HCT116 (cell line): Measurements from ENCODE around the gene TBC1D19. TPM values are rescaled to one million over a fixed set of nuclear protein-coding genes. Genes with fewer than 3 reads are reported as not detected.
A peak's percentile ranks its signal among the peaks of the same experiment; 100 is the strongest.

Experiments used
- ATAC-seq: fragments of 200-7000 bp; cut with Tn5 transposase; 2 replicates; pipeline ENCODE4 v1.9.1; 2020; ENCODE audit warnings: mild to moderate bottlenecking, moderate library complexity
- BruUV-seq: library from RNA; stranded (reverse); fragments of 400-500 nt; replicated peaks from 2 replicates; lab custom pipeline; 2021; lab: Mats Ljungman, UMichigan
- CTCF ChIA-PET: fragments of 300-600 bp; sonication (Branson Sonifier 250); formaldehyde crosslinking; loops from one replicate; lab custom pipeline; 2021; ENCODE audit warnings: antibody characterized with exemption; lab: Charles Lee
- POLR2A ChIA-PET: fragments of 300-600, 350-600 bp; sonication (Branson Sonifier 250); formaldehyde crosslinking; loops from one replicate; lab custom pipeline; 2021; ENCODE audit warnings: antibody characterized with exemption; lab: Charles Lee
- RAD21 ChIA-PET, 2 experiments: fragments of 300-600 bp; sonication (Branson Sonifier 250); formaldehyde crosslinking; loops; one replicate each; lab custom pipeline; 2023; ENCODE audit warnings: low total read pairs in 2 of 2; ENCODE audit not compliant: uncharacterized antibody in 2 of 2, unreplicated experiment in 2 of 2, low non-redundant PET in 1 of 2; lab: Charles Lee
- DNase-seq: peaks from one replicate; pipeline ENCODE4 v3.0.0-alpha.2; 2010; ENCODE audit warnings: low read depth, low spot score
- H2AFZ ChIP-seq: fragments of 200-600 bp; shearing (Covaris generic), sonication (generic); 2 replicates; pipeline ENCODE4 v1.6.1; 2017; ENCODE audit warnings: low read depth, mixed run types, mixed read lengths, antibody characterized with exemption, low read length; ENCODE audit not compliant: poor library complexity, severe bottlenecking
- H3K27ac ChIP-seq: 2 replicates; pipeline ENCODE4 v1.5.1; 2012; ENCODE audit warnings: low read depth, low read length
- H3K27me3 ChIP-seq: fragments of 200-600 bp; sonication (generic); 2 replicates; pipeline ENCODE4 v1.6.1; 2016; ENCODE audit warnings: mixed run types, low read length, mixed read lengths; ENCODE audit not compliant: insufficient read depth
- H3K36me3 ChIP-seq, 2 experiments: fragments of 200-500 bp in 1 of 2; fragments of 200-600 bp in 1 of 2; sonication (Bioruptor generic) in 1 of 2; sonication (generic) in 1 of 2; 2 replicates each; pipeline versions ENCODE4 v1.5.1 to v1.6.1; 2014 to 2016; ENCODE audit warnings: low read length in 2 of 2, inconsistent platforms in 1 of 2, mixed read lengths in 1 of 2, mixed run types in 1 of 2; ENCODE audit not compliant: insufficient read depth in 2 of 2, control insufficient read depth in 1 of 2
- H3K4me1 ChIP-seq, 2 experiments: fragments of 200-600 bp in 1 of 2; sonication (generic) in 1 of 2; 2 replicates each; pipeline versions ENCODE4 v1.5.1 to v1.6.1; 2012 to 2017; ENCODE audit warnings: low read length in 2 of 2, inconsistent platforms in 1 of 2, mild to moderate bottlenecking in 1 of 2, mixed read lengths in 1 of 2, mixed run types in 1 of 2, moderate library complexity in 1 of 2; ENCODE audit not compliant: insufficient read depth in 2 of 2, control insufficient read depth in 1 of 2
- H3K4me2 ChIP-seq: fragments of 200-600 bp; sonication (generic); 2 replicates; pipeline ENCODE4 v1.6.1; 2017; ENCODE audit warnings: mixed run types, low read length, mixed read lengths
- H3K4me3 ChIP-seq, 2 experiments: fragments of 200-600 bp in 1 of 2; sonication (generic) in 1 of 2; replicated peaks in 1 of 2; 2 replicates each; pipeline ENCODE4 v1.5.1; 2011 to 2016; ENCODE audit warnings: low read length in 2 of 2, control low read depth in 1 of 2, low read depth in 1 of 2, mild to moderate bottlenecking in 1 of 2, mixed read lengths in 1 of 2, mixed run types in 1 of 2
- H3K79me2 ChIP-seq: fragments of 200-600 bp; sonication (generic); 2 replicates; pipeline ENCODE4 v1.6.1; 2017; ENCODE audit warnings: mild to moderate bottlenecking, mixed run types, low read length, moderate library complexity, mixed read lengths; ENCODE audit not compliant: insufficient read depth
- H3K9ac ChIP-seq: fragments of 200-600 bp; sonication (generic); 2 replicates; pipeline ENCODE4 v1.6.1; 2016; ENCODE audit warnings: low read length, mixed read lengths
- H3K9me2 ChIP-seq: fragments of 200-600 bp; sonication (generic), shearing (Covaris generic); 2 replicates; pipeline ENCODE4 v1.6.1; 2017; ENCODE audit warnings: mixed run types, mild to moderate bottlenecking, moderate library complexity; ENCODE audit not compliant: insufficient read depth
- H3K9me3 ChIP-seq, 2 experiments: fragments of 200-500 bp in 1 of 2; fragments of 200-600 bp in 1 of 2; sonication (Bioruptor generic) in 1 of 2; sonication (generic) in 1 of 2; 2 replicates each; pipeline ENCODE4 v1.6.1; 2014 to 2017; ENCODE audit warnings: low read length in 2 of 2, mixed read lengths in 2 of 2, inconsistent platforms in 1 of 2, low read depth in 1 of 2, mild to moderate bottlenecking in 1 of 2, mixed run types in 1 of 2, moderate library complexity in 1 of 2; ENCODE audit not compliant: control insufficient read depth in 1 of 2, insufficient read depth in 1 of 2
- H4K20me1 ChIP-seq: fragments of 200-600 bp; sonication (generic), shearing (Covaris generic); 2 replicates; pipeline ENCODE4 v1.6.1; 2017; ENCODE audit warnings: mixed run types, mild to moderate bottlenecking, moderate library complexity; ENCODE audit not compliant: insufficient read depth
- CBX3 ChIP-seq: IDR thresholded peaks from 2 replicates; pipeline ENCODE4 v1.6.1; 2012; ENCODE audit warnings: low read depth
- EGR1 ChIP-seq: IDR thresholded peaks from 2 replicates; pipeline ENCODE4 v1.6.1; 2012; ENCODE audit warnings: low read depth
- EZH2 ChIP-seq: fragments of 200-600 bp; sonication (generic); IDR thresholded peaks from 2 replicates; pipeline ENCODE4 v1.6.1; 2017; ENCODE audit warnings: antibody characterized with exemption, mixed run types
- POLR2A ChIP-seq: IDR thresholded peaks from 2 replicates; pipeline ENCODE4 v1.7.0; 2011; ENCODE audit warnings: borderline replicate concordance; ENCODE audit not compliant: insufficient read depth, insufficient read length; ENCODE audit errors: extremely low read depth
- TCF7L2 ChIP-seq: IDR thresholded peaks from 2 replicates; pipeline ENCODE4 v1.7.0; 2011; ENCODE audit warnings: borderline replicate concordance, inconsistent platforms; ENCODE audit not compliant: insufficient read depth, insufficient read length; ENCODE audit errors: extremely low read depth
- intact Hi-C: fragments of 100-400 bp; cut with micrococcal nuclease; formaldehyde crosslinking; loops from 2 replicates; pipeline ENCODE4 v1.10.0; 2022
- total RNA-seq: library from RNA; stranded (reverse); gene quantifications from one replicate; pipeline ENCODE4 v1.2.1, GENCODE V29; 2021; ENCODE audit not compliant: unreplicated experiment
- TF ChIP-seq, protein P1 (sequence below), 3 experiments: fragments of 200-600 bp in 1 of 3; sonication (generic) in 1 of 3; IDR thresholded peaks in 2 of 3; conservative IDR thresholded peaks in 1 of 3; 2 replicates each; pipeline ENCODE4 v1.5.1; 2012 to 2017; ENCODE audit warnings: low read depth in 2 of 3, low read length in 2 of 3, antibody characterized with exemption in 1 of 3, borderline replicate concordance in 1 of 3, control low read depth in 1 of 3, mild to moderate bottlenecking in 1 of 3, mixed read lengths in 1 of 3, mixed run types in 1 of 3, moderate library complexity in 1 of 3; ENCODE audit not compliant: insufficient read depth in 1 of 3

The TBC1D19 gene
- total RNA-seq, 1 experiment from 2014 or later = 25.4 TPM

DNA sequence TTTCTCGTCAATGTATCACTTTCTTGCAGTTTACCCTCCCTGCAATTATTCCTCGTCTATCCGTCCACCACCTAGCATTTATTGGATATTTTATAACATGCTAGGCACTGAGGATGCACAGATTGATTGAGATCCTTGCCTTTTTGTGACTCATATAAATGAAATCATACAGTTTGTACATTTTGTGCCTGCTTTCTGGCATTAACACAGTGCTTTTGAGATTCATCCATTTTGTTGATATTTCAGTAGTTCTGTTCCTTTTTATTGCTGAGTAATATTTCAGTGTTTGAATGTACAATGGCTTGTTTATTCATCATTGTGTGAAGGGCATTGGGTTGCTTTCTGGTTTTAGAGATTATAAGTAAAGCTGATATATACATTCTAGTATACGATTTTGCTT is 841 bp downstream of the TBC1D19 start:
- ChIA-PET RAD21 (interaction anchor here in 1 of 2 experiments (1.4 kb wide), 1 partner anchor 16 kb away, joined by 3 read pairs; no protein-coding TSS in a partner anchor), CTCF (interaction anchor here (1.0 kb wide), 1 partner anchor 14 kb away, joined by 3 read pairs; no protein-coding TSS in a partner anchor), POLR2A (interaction anchor here (1.5 to 3.1 kb wide), 3 partner anchors 10 to 15 kb away, joined by 4 to 39 read pairs (median 8); no protein-coding TSS in a partner anchor)
- H2AFZ ChIP-seq = no peak overlapping the region
- ATAC-seq = no peak
- H4K20me1 ChIP-seq = no peaks in the 10 kb centered on the region
- TF ChIP-seq CBX3 (no peak), EZH2 (no peak), POLR2A (no peak), TCF7L2 (no peak)
- H3K4me2 ChIP-seq = peak overlapping the region; percentile 91
- no peak for DNase-seq
- H3K27me3 ChIP-seq = no peaks in the 10 kb centered on the region
- no peaks in the 10 kb centered on the region for H3K9me3 ChIP-seq
- H3K9ac ChIP-seq = peak overlapping the region; percentile 66
- BruUV-seq = no TSS peak
- H3K79me2 ChIP-seq = peaks cover 53% of the 10 kb centered on the region
- peaks cover 17 to 48% of the 10 kb centered on the region in 2 experiments for H3K4me1 ChIP-seq
- no peaks in the 10 kb centered on the region for H3K36me3 ChIP-seq
- H3K27ac ChIP-seq = peak overlapping the region; percentile 77
- peak overlapping the region; percentile 71 to 77 for H3K4me3 ChIP-seq
- no peaks in the 10 kb centered on the region for H3K9me2 ChIP-seq
- intact Hi-C loops = loop anchor here (5.0 to 10.0 kb wide), 2 partner anchors 127 to 420 kb away; no protein-coding TSS in a partner anchor

DNA sequence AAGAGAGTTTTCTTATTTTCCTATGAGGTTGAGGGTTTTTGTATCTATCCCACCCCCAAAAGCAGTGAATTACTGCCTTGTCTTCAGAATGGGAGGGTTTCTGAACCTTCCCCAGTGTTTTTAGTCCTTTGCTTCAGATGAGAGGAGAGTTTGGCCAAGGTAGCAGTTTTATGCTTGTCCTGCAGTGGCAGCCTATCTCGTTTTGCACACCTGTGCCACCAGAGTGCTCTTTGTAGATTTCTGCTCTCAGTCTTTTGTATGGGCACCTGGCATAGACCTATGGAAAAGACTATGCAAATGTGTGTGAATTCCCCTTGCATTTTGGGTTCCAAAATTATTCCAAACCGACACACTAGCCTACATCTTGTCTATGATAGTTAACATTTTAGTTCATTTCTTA is 5.8 kb downstream of the TBC1D19 start:
- Histone ChIP-seq H2AFZ (no peak overlapping the region), H3K27ac (peak overlapping the region; percentile 61), H3K4me3 (no peak overlapping the region), H3K4me2 (peak overlapping the region; percentile 58), H3K4me1 (peaks cover 29 to 53% of the 10 kb centered on the region in 2 experiments), H4K20me1 (no peaks in the 10 kb centered on the region), H3K9me3 (no peaks in the 10 kb centered on the region), H3K9me2 (no peaks in the 10 kb centered on the region), H3K36me3 (no peaks in the 10 kb centered on the region), H3K9ac (peak overlapping the region; percentile 19; the same call in 1 of the 2 replicates), H3K79me2 (peaks cover 67% of the 10 kb centered on the region), H3K27me3 (no peaks in the 10 kb centered on the region)
- DNase-seq = no peak
- CTCF ChIA-PET = interaction anchor here (1.3 kb wide), 1 partner anchor 129 kb away, joined by 3 read pairs; no protein-coding TSS in a partner anchor
- POLR2A ChIA-PET = interaction anchor here (0.9 kb wide), 1 partner anchor 21 kb away, joined by 3 read pairs; no protein-coding TSS in a partner anchor
- peak; percentile 88 for ATAC-seq
- no TSS peak for BruUV-seq
- intact Hi-C loops = loop anchor here (10.0 kb wide), 1 partner anchor 415 kb away; no protein-coding TSS in a partner anchor
- no peak for TF ChIP-seq EGR1
- TF ChIP-seq, protein P1, sequence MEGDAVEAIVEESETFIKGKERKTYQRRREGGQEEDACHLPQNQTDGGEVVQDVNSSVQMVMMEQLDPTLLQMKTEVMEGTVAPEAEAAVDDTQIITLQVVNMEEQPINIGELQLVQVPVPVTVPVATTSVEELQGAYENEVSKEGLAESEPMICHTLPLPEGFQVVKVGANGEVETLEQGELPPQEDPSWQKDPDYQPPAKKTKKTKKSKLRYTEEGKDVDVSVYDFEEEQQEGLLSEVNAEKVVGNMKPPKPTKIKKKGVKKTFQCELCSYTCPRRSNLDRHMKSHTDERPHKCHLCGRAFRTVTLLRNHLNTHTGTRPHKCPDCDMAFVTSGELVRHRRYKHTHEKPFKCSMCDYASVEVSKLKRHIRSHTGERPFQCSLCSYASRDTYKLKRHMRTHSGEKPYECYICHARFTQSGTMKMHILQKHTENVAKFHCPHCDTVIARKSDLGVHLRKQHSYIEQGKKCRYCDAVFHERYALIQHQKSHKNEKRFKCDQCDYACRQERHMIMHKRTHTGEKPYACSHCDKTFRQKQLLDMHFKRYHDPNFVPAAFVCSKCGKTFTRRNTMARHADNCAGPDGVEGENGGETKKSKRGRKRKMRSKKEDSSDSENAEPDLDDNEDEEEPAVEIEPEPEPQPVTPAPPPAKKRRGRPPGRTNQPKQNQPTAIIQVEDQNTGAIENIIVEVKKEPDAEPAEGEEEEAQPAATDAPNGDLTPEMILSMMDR (IDR thresholded peaks at IDR 0.05 in 2 of 3, conservative IDR thresholded peaks at IDR 0.05 in 1 of 3; ENCODE audit: borderline replicate concordance in 1 of 3, insufficient read depth in 1 of 3, low read depth in 2 of 3, low read length in 2 of 3) = peak; percentile 21 to 49 (median 44); a peak in 5 of 6 replicates
- RAD21 ChIA-PET = no interaction called here
